NCI-H1436 treated with DMSO at 0.1 percent for 48 hours (cell line): ENCODE results near the gene IL13.

Experiments used
- DNase-seq: peaks from one replicate; lab custom pipeline; 2025; lab: John Stamatoyannopoulos, UW

Gene IL13

DNA sequence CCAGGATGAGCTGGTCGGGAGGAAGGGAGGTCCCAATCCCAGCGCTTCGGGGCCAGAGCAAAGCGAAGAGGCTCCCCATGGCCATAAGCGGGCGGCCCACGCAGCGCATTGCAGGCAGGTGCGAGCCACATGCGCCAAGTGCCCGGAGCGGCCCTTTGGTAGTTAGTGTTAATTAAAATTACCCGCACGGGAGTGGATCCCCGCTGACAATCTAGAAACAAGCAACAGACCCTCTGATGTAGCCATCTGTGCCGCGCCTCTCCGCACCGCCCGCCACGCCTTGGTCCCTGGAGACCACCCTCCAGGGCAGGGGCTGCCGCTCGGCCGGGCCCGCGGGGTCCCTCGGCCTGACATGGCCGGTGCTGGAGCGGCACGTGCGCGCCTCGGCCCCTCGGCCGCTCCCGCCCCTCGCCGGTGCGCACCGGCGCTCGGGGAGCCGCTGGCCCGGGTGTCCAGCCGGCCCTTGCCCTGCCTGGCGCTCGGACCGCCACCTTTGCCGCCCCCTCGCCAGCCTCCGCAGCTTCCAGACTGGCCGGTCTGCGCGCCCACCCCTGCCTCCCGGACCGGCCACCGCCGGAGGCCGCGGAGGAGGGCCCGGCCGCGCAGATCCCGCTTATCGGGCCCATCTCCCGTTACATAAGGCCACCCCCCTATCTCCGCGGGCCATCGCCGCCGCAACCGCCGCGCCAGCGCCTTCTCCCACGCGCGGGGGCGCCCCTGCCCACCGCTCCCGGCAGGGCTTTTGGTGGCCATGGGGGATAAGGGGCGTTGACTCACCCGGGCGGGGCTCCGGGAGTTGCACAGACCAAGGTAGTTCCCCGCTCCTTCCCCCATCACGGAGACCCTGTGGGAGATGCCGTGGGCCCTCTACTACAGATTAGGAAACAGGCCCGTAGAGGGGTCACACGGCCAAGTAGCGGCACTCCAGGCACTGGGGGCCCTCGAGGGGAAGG lies 1.9 kb upstream of the IL13 start:
- DNase-seq, result no peak

DNA sequence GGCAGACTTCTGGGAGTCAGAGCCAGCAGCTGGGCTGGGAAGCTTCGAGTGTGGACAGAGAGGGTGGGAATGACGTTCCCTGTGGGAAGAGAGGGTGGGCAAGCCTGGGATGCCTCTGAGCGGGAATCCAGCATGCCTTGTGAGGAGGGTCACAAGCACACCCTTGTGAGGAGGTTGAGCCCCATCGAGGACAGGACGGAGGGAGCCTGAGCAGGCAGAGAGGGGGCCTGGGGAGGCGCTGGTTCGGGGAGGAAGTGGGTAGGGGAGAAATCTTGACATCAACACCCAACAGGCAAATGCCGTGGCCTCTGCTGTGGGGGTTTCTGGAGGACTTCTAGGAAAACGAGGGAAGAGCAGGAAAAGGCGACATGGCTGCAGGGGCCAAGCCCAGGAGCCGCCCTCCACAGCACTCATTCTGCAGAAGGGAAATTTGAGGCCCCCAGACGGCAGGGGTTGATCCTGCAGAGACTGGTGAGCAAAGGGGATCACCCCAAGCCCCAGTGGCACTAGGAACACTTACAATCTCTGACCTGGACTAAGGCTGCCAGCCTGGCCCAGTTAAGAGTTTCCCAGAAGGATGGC lies 1.1 kb upstream of the IL13 start:
- DNase-seq, result no peak

DNA sequence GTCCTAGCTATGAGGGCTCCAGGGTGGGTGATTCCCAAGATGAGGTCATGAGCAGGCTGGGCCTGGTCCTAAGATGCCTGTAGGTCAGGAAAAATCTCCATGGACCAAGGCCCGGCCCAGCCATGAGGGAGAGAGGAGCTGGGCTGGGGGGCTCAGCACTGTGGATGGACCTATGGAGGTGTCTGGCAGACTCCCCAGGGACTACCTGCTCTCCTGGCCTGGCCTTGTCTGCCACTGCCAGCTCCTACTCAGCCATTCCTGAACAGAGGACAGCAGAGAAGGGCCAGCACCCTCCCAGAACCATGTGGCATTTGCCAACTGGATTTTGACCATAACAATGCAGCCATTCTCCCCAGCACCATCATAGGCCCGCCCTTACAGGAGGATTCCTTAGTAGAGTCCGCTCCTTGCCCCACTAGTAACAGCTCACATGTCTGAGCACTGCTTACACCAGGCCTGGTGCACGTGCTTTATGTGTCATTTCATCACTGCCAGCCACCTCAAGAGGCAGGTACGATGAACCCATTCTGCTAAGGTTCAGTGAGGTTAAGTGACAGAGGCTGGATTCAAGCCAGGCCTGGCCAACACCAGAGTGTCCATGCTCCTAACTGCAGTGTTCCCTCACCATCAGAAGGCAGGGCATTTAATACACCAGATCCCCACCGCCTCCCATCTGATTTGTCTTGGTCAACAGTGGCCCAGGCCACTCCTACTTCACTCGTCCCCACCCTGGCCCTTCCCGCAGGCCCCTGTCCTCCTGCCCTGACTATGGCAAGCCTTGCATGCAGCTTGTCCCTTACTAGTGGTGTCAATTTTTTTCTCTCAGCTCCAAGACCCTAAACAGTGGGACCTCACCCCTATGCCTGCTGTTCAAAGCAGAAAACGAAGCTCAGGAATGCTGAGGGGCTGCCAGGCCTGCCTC lies 669 bp downstream of the IL13 start:
- no peak for DNase-seq

DNA sequence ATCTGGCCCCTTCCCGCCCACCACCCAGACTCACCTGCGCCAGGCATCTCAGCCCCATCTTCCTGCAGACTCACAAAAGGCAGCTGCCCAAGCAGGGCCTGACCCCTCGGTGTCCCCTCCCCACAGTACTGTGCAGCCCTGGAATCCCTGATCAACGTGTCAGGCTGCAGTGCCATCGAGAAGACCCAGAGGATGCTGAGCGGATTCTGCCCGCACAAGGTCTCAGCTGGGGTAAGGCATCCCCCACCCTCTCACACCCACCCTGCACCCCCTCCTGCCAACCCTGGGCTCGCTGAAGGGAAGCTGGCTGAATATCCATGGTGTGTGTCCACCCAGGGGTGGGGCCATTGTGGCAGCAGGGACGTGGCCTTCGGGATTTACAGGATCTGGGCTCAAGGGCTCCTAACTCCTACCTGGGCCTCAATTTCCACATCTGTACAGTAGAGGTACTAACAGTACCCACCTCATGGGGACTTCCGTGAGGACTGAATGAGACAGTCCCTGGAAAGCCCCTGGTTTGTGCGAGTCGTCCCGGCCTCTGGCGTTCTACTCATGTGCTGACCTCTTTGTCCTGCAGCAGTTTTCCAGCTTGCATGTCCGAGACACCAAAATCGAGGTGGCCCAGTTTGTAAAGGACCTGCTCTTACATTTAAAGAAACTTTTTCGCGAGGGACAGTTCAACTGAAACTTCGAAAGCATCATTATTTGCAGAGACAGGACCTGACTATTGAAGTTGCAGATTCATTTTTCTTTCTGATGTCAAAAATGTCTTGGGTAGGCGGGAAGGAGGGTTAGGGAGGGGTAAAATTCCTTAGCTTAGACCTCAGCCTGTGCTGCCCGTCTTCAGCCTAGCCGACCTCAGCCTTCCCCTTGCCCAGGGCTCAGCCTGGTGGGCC lies 1.9 kb downstream of the IL13 start:
- no peak for DNase-seq

DNA sequence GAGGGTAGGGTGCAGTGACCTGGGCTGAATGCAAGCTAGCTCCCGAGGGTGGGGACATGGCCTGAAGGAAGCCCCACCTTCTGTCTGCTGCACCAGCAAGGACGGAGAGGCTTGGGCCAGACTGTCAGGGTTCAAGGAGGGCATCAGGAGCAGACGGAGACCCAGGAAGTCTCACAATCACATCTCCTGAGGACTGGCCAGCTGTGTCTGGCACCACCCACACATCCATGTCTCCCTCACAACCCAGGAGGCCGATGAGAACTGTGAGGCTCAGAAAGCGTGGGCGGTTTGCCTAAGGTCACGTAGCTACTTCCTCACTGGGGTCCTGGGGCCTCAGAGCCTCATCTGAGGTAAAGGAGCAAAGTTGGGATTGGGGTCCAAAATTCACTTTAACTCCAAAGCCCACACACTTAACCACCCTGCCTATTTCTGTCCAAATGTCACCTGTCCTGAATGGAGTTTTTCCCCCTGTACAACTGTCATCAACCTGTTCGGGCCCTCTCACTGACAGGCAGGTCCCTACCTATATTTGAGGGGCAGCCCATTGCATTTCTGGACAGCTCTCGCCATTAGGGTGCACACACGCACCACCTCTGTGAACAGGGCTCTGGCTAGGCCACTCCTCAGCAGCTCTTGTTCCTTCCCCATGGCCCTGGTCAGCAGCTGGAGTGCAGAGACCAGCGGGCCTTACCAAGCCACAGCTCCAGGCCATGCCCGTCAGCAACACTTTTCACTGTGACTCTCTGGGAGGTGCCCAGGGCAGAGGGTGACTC lies 3.4 kb downstream of the IL13 start:
- no peak for DNase-seq

DNA sequence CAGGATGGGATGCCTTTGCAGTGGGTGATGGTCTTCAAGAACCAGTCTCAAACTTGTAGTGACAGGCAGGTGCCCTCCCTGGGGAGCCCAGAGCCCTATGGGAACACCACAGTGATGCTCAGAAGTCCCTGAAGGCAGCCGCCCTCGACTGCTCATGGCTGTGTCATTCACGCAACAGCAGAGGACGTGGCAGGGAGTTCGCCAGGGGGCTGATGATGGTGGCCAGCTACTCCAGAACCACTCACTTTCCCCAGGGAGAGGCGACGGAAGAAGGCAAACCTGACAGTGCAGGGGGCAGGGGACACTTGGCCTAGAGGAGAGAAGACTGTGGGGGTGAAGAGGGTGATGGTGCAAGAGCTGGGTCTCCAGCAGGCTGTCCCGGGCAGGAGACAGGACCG lies 4.0 kb downstream of the IL13 start:
- DNase-seq, result no peak

DNA sequence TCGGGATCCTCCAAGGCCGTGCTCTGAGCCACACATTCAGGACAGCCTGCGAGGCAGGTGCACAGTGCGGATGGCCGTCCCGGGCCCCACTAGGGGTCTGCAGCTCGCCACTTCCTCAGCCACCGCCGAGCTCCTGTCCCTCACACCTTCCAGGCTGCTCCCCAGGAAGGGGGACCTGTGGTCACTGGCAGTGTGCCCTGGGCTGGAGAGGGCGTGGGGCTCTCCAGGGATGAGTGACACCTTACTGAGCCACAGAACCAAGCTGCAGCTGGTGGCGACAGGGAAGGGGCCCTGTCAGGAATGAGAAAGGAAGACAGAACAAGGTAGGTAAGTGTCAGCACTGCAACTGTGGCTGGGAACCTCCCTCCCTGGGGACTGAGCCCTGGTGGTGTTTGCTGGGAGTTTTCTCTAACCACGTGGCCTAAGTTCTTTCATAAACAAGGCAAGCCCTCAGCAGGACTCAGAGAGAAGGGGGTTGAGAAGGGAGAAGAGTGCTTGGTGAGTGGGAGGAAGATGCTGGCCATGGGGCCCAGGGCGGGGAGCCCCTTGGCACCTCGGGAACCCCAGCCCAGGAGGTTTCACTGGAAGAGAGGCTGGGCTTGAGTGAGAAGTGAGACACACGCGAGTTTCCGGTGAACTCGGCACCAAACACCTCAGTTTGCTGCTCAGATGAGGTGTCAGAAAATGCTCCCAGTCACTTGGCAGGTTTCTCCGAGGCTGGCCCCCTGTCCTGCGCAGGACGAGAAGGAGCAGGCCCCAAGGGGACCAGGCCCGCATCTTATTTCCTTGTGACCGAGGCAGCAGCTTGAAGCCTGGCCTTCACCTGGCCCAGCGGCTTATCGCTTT lies 5.2 kb downstream of the IL13 start:
- no peak for DNase-seq

DNA sequence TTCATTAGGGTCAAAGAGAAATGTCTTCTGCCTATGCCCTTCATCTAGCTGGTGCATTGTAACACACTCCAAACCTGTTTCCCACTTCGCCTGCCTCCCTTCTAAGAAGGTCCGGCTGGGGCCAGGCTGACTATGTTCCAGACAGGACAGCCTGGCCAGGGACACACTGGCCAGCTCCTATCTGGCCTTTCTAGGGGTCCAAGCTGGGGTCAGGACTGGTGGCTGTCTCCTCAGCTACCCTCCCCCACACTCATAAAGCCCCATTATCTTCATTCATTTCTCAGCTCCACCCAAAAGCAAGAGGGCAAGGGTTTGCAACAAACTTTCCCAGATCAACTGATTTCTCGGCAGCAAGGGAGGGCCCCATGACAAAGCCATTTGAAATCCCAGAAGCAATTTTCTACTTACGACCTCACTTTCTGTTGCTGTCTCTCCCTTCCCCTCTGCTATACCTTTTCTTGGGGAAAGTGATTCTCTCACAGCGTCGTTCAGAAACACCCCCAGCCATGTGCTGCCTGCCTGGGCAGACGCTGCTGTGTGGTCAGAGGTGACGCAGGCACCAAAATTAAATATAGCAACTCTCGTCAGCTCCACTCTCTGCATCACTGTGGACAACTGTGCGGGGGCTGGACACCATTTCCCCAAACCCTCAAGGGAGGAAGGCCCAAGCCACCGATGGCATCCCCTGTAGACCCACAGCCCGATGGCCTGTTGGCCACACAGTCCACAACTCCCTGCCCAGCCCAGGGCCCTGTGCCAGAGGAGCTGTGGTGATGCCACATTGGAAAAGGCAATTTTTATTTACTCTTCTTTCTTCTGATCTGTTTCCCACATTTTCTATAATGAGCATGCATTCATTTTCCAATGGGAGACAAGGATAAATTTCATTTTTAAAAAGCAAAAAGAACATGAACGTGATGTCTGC lies 6.1 kb downstream of the IL13 start:
- no peak for DNase-seq

DNA sequence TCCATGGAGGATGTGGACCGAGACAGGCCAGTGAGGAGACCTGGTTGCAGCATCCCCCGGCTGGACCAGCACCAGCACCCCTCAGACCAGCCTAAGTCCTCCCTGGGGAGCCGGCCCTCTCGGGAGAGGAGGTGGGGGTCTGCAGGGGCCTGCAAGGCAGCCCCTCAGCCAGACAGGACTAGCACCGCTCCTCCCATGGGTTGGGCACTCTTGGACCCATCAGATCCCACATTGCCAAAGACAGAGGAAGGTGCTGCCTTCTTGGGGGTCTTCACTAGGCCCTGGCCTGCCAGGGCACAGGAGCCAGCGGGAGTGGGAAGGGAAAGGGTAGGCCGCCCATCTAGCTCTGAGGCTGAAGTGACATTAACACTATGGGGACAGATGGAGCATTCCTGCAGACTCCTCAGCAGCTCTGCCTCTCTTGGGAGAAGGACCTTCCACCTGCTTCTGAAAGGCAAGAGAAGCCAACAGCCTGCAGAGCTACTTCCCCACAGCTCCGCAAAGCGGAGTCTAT lies 6.8 kb downstream of the IL13 start:
- DNase-seq, result no peak

DNA sequence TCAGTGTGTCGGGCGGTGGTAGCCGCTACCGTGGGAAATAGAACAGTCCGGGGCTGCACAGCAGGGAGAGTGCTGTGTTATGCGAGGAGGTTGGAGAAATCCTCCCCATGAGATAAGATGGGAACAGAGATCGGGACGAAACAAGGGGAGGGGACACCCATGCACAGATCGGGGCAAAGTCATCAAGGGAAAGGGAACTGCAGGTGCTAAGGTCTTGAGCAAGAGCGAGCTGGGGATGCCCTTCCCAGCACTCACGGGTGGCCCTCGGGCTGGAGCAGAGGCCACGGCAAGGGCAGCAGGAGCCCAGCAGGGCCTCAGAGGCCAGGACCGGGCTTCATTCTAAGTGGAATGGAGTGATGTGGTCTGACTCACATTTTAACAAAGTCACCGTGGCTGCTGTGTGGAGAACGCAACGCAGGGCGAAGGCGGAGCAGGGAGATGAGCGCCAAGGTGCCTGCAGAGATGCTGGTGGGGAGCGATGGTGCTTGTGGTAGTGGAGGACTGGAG lies 7.7 kb downstream of the IL13 start:
- no peak for DNase-seq

DNA sequence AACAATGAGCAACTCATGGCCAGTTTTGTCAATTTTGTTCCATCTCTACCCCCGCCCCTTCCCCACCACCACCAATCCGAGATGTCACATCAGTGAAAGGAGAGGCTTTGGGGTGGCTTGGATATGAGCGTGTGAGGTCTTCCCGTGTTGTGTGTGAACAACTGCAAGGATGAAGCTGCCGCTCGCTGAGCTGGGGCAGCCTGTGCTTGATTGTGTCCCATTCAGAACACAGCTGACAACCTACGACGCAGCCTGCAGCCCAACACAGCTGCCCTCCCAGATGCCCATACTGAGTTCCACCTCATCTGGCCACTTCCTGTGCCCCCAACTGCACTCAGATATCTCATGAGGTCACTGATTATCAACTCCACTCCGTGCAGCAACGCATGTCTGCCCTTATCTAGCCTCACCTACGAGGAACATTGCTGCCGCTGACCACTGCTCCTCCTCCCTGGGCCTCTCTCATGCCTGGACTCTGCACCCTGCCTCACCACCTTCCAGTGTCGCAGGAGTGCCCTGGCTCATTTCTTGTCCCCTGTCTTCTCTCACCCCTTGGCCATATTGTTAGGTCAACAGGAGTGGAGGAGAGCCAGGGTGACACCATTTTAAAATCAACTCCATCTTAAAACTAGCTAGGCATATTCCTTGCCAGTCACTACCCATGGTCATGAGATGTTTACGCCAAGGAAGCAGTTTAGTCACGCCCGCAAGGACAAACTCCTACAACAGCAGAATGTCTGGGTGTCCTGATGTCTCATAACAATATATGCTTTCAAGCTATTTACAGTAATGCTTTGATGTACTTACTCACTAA lies 8.5 kb downstream of the IL13 start:
- no peak for DNase-seq

DNA sequence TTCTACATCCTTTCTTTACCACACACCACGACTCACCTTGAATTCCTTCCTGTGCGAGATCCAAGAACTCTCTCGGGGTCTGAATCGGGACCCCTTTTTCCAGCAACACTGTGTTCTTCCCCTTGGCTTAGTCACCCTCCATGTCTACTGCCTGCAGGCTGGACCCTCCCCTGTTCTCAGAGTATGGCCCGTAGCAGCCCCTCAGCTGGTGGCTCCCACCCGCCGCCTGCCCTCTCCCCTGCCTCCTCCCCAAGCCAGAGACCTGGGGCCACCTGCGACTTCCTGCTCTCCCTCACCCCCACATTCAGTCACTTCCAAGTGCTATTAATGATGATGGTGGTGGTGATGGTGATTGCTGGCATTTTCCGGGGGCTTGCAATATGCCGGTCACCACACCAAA lies 9.3 kb downstream of the IL13 start:
- DNase-seq, result no peak

DNA sequence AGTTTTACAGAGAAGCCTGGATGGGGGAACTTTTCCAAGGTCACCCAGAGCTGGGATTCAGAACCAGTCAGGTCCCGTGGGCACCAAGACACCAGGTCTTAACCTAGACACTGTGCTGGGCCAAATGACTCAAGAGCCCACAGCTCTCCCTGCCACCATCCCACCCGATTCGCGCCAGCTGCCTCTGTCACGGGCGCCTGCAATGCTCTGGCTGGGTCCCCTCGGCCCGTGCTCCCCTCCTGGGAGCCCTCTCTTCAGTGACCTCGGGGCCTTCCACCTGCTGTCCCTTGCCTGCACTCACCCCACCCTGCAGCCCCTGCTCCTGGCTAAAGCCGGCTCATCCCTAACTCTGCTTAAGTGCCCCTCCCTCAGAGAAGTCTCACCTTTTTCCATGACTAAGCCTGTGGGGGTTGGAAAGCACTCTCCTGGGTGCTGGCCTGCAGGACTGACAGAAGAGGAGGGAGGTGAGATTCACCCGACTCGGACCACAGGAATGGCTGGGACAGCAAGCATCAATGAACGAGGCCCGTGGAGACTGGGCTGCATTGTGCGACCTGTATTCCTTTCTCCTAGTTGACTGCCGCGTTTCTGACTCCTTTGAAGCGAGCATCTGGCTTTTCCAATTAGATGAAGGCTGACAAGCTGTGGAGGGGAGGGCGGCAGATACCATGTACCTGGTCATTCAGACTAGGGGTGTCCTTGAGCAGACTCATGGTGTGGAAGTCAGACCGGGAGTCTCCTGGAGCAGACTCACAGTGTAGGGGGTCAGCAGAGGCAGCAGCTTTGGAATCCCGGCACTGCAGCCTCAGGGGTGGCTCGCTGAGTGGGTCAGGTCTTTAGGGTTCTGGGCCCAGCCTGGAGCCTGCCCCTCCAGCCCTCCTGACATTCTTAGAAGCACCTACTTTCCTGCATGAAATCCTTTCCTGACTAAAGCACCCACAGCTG lies 10.1 kb downstream of the IL13 start:
- no peak for DNase-seq

DNA sequence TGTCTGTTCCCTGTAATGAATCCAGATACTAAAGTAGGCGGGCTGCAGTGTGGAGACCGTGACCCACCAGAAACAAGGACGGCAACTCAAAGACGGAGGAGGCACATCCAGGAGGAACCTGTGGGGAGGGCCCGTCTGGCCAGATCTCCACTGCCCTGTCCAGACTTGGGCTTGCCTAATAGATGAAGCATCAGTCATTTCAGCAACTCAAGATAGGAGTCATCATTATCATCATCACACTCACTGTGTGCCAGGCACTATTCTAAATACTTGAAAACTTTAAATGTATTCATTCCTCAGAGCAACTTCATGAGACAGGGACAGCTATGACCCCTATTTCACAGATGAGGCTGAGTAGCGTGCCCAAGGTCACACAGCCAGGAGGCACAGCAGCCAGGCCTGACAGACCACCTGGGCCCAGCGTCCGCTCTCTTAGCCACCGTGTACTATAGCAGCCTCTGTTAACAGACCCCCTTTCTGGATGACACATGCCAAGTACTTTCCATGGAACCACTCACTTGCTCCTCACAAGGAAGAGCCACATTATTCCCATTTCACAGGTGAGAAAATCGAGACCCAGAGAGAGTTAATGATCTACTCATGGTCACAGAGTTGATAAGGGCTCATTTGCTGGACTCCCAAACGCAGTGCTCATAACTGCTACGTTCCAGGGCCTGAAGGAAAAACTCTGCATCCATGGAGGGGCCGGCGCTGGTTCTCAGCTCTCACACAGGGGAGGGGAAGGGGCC lies 10.9 kb downstream of the IL13 start:
- DNase-seq, result no peak

DNA sequence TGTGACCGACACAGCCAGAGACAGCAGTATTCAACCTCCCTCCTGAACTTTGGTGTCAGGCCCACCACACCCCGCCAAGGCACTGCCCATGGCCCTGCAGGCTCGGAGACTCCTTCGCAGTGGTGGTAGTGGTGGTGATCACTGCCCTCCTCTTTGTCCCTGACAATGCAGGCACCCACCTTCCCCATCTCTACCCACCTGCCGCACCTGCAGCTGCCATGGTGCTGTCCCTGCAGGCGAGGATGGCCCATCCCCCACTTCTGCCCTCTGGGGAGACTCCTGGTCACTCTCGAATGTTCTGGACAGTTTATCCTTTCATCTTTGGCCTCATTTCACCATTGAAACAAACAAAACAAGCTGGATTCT lies 11.5 kb downstream of the IL13 start:
- DNase-seq, result no peak
